HFF-Myc (cell line): ENCODE data around the gene TOP2A.
"Not testable (repeated sequence)": the region's sequence is repeated elsewhere in the genome, so short reads cannot be mapped to it uniquely, and the experiment has no call there.

Source experiments
- DNase-seq: peaks from one replicate; pipeline ENCODE4 v3.0.0-alpha.2; 2011; ENCODE audit warnings: low read depth; ENCODE audit errors: extremely low read depth
- H3K4me3 ChIP-seq: replicated peaks from 2 replicates; pipeline ENCODE4 v1.5.1; 2011; ENCODE audit warnings: low read depth, mild to moderate bottlenecking, control low read depth, low read length
- TF ChIP-seq, protein P1 (sequence below): IDR thresholded peaks from 2 replicates; pipeline ENCODE4 v1.5.1; 2012; ENCODE audit warnings: mild to moderate bottlenecking, low read depth, low read length, control low read depth; ENCODE audit errors: missing control alignments

The TOP2A gene

DNA sequence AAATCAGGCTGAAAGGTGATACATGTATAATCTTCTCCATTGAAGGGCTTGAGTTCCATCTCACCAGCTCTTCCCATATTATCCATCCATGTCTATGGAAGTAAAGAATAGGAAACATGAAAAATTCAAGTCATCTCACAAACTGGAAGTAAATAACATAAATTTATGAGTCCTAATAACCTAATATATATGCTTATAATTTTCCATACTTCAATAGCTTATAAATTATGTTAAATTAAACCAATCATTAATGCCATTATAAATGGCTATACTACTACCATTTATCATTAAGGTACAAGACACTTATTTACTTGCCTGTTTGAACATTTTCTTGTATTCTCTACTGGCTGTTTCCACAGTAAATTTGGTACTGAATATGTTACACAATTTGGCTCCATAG is 4.8 kb downstream of the TOP2A start:
- TF ChIP-seq, protein P1, sequence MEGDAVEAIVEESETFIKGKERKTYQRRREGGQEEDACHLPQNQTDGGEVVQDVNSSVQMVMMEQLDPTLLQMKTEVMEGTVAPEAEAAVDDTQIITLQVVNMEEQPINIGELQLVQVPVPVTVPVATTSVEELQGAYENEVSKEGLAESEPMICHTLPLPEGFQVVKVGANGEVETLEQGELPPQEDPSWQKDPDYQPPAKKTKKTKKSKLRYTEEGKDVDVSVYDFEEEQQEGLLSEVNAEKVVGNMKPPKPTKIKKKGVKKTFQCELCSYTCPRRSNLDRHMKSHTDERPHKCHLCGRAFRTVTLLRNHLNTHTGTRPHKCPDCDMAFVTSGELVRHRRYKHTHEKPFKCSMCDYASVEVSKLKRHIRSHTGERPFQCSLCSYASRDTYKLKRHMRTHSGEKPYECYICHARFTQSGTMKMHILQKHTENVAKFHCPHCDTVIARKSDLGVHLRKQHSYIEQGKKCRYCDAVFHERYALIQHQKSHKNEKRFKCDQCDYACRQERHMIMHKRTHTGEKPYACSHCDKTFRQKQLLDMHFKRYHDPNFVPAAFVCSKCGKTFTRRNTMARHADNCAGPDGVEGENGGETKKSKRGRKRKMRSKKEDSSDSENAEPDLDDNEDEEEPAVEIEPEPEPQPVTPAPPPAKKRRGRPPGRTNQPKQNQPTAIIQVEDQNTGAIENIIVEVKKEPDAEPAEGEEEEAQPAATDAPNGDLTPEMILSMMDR, result no peak

DNA sequence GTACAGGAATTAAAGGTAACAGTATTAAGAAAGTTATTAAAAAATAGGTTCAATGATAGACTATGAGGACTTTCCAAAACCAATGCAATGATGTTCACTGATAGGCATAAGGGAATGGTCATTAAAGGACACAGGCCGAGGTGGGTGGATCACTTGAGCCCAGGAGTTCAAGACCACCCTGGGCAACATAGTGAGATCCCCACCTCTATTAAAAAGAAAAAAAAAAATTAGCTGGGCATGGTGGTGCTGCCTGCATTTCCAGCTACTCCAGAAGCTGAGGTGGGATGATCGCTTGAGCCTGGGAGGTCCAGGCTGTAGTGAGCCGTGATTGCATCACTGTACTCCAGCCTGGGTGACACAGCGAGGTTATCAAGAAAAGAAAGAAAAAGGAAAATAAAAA is 5.9 kb downstream of the TOP2A start:
- TF ChIP-seq, protein P1, result no peak

More for the DNA sequence above, 4.8 kb downstream of the TOP2A start:
- DNase-seq, result no peak
- H3K4me3 ChIP-seq, result no peak overlapping the region

DNA sequence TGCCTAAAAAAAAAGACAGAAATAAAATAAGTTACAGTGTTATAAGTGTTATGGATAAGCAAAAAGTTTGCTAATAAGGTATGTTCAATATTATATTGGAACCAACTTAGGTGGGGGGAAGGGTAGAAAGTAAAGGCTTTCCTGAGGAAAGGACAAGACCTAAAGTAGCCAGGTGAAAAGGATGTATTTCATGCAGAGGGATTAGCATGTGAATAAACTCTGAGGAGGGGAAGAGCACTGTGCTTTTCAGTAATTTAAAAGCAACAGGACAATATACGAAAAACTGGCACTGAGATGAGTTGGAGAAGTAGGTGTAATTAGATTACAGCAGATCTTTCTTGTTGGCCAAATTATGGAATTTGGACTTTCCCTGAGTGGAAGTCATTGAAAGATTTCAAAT is 7.6 kb downstream of the TOP2A start:
- TF ChIP-seq, protein P1, result no peak
- DNase-seq, result no peak
- no peak overlapping the region for H3K4me3 ChIP-seq

More for the DNA sequence above, 5.9 kb downstream of the TOP2A start:
- DNase-seq, result no peak
- H3K4me3 ChIP-seq, result no peak overlapping the region

DNA sequence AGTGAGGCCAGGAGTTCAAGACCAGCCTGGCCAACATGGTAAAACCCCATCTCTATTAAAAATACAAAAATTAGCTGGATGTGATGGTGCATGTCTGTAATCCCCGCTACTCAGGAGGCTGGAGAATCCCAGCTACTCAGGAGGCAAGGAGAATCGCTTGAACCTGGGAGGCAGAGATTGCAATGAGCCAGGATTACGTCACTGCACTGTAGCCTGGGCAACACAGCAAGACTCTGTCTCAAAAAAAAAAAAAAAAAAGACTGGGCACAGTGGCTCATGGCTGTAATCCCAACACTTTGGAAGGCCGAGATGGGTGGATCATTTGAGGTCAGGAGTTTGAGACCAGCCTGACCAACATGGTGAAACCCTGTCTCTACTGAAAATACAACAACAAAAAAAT is 8.2 kb downstream of the TOP2A start:
- not testable (repeated sequence) for DNase-seq, H3K4me3 ChIP-seq

DNA sequence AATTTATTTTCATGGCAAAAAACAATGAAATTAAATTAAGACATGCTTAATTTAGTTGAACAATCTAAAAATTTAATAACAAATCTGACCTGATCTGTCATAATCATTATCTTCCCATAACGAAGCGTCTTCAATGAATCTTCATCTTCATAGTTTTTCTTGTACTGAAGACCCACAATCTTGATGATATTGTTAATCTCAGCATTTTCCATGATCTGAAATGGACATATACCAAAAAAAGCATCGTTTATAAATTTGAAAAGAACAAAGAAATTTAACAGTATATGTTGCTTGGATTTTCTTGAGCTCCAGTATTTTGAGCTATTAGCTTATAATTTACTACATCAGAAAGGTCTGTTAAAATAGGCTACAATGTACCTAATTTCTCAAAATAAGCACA is 10.2 kb downstream of the TOP2A start:
- H3K4me3 ChIP-seq, result no peak overlapping the region
- TF ChIP-seq, protein P1, result no peak
- no peak for DNase-seq

DNA sequence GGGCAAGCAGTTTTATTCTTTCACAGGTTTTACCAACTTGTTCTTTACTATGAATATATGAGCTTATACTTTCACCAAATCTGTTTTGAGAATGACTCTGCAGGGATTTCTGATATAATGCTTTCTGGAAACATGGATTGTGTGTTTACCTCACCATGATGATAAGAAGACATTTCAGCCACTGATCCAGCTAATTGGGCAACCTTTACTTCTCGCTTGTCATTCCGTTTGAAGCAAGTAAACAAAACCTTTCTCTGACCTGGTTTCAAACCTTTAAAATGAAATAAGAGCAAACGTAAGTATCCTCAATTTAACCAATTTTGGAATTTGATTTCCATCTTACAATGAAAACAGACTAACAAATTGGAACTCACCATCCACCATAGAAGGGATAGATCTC is 13.7 kb downstream of the TOP2A start:
- TF ChIP-seq, protein P1, result no peak
- no peak for DNase-seq

DNA sequence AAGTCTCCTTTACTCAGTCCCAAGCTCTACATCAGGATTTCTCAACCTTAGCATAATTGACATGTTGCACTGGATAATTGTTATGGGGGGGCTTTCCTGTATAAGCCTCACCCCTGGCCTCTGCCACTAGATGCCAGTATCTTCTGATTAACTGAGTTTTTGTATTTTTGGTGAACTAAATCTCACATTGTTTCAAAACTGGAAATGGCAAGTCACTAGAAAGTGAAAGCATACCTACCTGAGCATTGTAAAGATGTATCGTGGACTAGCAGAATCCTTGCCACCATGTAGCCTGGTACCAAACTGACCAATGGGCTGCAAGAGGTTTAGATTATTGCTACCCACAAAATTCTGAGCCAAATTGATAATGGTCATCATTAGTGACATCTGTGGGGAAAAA is 15.0 kb downstream of the TOP2A start:
- TF ChIP-seq, protein P1, result no peak
- no peak overlapping the region for H3K4me3 ChIP-seq
- DNase-seq, result no peak

More for the DNA sequence above, 13.7 kb downstream of the TOP2A start:
- no peak overlapping the region for H3K4me3 ChIP-seq
